HCT116 (cell line): ENCODE results near the gene ALDH9A1.

Experiments used
- MAX ChIP-seq: IDR thresholded peaks from 2 replicates; pipeline ENCODE4 v1.6.1; 2012
- TCF7L2 ChIP-seq: IDR thresholded peaks from 2 replicates; pipeline ENCODE4 v1.7.0; 2011; ENCODE audit warnings: borderline replicate concordance, inconsistent platforms; ENCODE audit not compliant: insufficient read depth, insufficient read length; ENCODE audit errors: extremely low read depth
- TF ChIP-seq, protein P1 (sequence below), 3 experiments: fragments of 200-600 bp in 1 of 3; sonication (generic) in 1 of 3; IDR thresholded peaks in 2 of 3; conservative IDR thresholded peaks in 1 of 3; 2 replicates each; pipeline ENCODE4 v1.5.1; 2012 to 2017; ENCODE audit warnings: low read depth in 2 of 3, low read length in 2 of 3, antibody characterized with exemption in 1 of 3, borderline replicate concordance in 1 of 3, control low read depth in 1 of 3, mild to moderate bottlenecking in 1 of 3, mixed read lengths in 1 of 3, mixed run types in 1 of 3, moderate library complexity in 1 of 3; ENCODE audit not compliant: insufficient read depth in 1 of 3

- TF ChIP-seq MAX (no peak), TCF7L2 (no peak)
- TF ChIP-seq, protein P1, sequence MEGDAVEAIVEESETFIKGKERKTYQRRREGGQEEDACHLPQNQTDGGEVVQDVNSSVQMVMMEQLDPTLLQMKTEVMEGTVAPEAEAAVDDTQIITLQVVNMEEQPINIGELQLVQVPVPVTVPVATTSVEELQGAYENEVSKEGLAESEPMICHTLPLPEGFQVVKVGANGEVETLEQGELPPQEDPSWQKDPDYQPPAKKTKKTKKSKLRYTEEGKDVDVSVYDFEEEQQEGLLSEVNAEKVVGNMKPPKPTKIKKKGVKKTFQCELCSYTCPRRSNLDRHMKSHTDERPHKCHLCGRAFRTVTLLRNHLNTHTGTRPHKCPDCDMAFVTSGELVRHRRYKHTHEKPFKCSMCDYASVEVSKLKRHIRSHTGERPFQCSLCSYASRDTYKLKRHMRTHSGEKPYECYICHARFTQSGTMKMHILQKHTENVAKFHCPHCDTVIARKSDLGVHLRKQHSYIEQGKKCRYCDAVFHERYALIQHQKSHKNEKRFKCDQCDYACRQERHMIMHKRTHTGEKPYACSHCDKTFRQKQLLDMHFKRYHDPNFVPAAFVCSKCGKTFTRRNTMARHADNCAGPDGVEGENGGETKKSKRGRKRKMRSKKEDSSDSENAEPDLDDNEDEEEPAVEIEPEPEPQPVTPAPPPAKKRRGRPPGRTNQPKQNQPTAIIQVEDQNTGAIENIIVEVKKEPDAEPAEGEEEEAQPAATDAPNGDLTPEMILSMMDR (IDR thresholded peaks at IDR 0.05 in 2 of 3, conservative IDR thresholded peaks at IDR 0.05 in 1 of 3; ENCODE audit: borderline replicate concordance in 1 of 3, insufficient read depth in 1 of 3, low read depth in 2 of 3, low read length in 2 of 3), result no peak
Measured at GRCh38 chr1:165634154-165634921, 64.0 kb downstream of the ALDH9A1 start.
